NCI-H748 (cell line): ENCODE results near the gene SRRT.

ENCODE experiments used
- DNase-seq: peaks from one replicate; lab custom pipeline; 2025; ENCODE audit not compliant: unreplicated experiment; lab: John Stamatoyannopoulos, UW

SRRT gene

GRCh38 chr7:100880645-100881044 is 5.7 kb downstream of the SRRT start:
- DNase-seq: no peak

GRCh38 chr7:100881136-100881535 is 6.2 kb downstream of the SRRT start:
- no peak for DNase-seq

GRCh38 chr7:100882201-100882600 is 7.3 kb downstream of the SRRT start:
- DNase-seq: no peak

GRCh38 chr7:100882785-100883526 is 8.1 kb downstream of the SRRT start:
- DNase-seq: no peak

GRCh38 chr7:100884736-100885439 is 10.0 kb downstream of the SRRT start:
- DNase-seq: no peak

- DNase-seq: no peak
Measured at GRCh38 chr7:100885440-100886141, 10.7 kb downstream of the SRRT start.

- DNase-seq: no peak
Measured at GRCh38 chr7:100886142-100886935, 11.4 kb downstream of the SRRT start.

- no peak for DNase-seq
Measured at GRCh38 chr7:100886936-100887515, 12.1 kb downstream of the SRRT start.

- no peak for DNase-seq
Measured at GRCh38 chr7:100887516-100888290, 12.8 kb downstream of the SRRT start.

- DNase-seq: no peak
Measured at GRCh38 chr7:100888291-100888987, 13.5 kb downstream of the SRRT start.

GRCh38 chr7:100888988-100889750 is 14.3 kb downstream of the SRRT start, which contains the start of gene UFSP1:
TSS of gene UFSP1 (minus strand) at chr7:100889715. CDS start at chr7:100889271, 444 bp downstream.
- no peak for DNase-seq

- peak; percentile 34 for DNase-seq
Measured at GRCh38 chr7:100890653-100891567, 16.0 kb downstream of the SRRT start.

GRCh38 chr7:100891568-100892247 is 16.8 kb downstream of the SRRT start:
- no peak for DNase-seq

GRCh38 chr7:100892364-100893317 is 17.7 kb downstream of the SRRT start:
- DNase-seq: no peak

GRCh38 chr7:100893318-100893895 is 18.5 kb downstream of the SRRT start:
- DNase-seq: no peak
